T-helper 1 cell treated with Interleukin-12 subunit alpha and Interleukin-12 subunit beta and Interleukin-4 antibody, amounts not matched to agents 30 μg/mL and 1 μg/mL, for 36 hours (primary cell): ENCODE data around the gene FAM168A.

Source experiments
- H3K27ac Mint-ChIP-seq: one replicate; pipeline ENCODE4 v1.8.0; 2021; ENCODE audit warnings: mild to moderate bottlenecking, mixed read lengths
- H3K27me3 Mint-ChIP-seq: one replicate; pipeline ENCODE4 v1.8.0; 2021; ENCODE audit warnings: low read depth, mixed read lengths
- H3K36me3 Mint-ChIP-seq: one replicate; pipeline ENCODE4 v1.8.0; 2021; ENCODE audit warnings: low read depth, mixed read lengths
- H3K4me1 Mint-ChIP-seq: one replicate; pipeline ENCODE4 v1.8.0; 2021; ENCODE audit warnings: low read depth, mixed read lengths
- H3K4me3 Mint-ChIP-seq: one replicate; pipeline ENCODE4 v1.8.0; 2021; ENCODE audit warnings: mild to moderate bottlenecking, moderate library complexity, mixed read lengths
- H3K9me3 Mint-ChIP-seq: one replicate; pipeline ENCODE4 v1.8.0; 2021; ENCODE audit warnings: mixed read lengths

FAM168A gene

GRCh38 chr11:73393011-73393380, 204.9 kb downstream of the FAM168A start:
- H3K27ac Mint-ChIP-seq, result no peak overlapping the region

GRCh38 chr11:73392108-73393010, 205.6 kb downstream of the FAM168A start:
- Mint-ChIP-seq H3K9me3 (no peaks in the 10 kb centered on the region), H3K36me3 (peaks cover 15% of the 10 kb centered on the region), H3K27me3 (no peaks in the 10 kb centered on the region), H3K4me1 (peaks cover 8% of the 10 kb centered on the region), H3K27ac (no peak overlapping the region), H3K4me3 (no peak overlapping the region)

More at GRCh38 chr11:73393011-73393380, 204.9 kb downstream of the FAM168A start:
- H3K36me3 Mint-ChIP-seq, result peaks cover 15% of the 10 kb centered on the region
- peaks cover 6% of the 10 kb centered on the region for H3K4me1 Mint-ChIP-seq
- H3K27me3 Mint-ChIP-seq, result no peaks in the 10 kb centered on the region
- H3K9me3 Mint-ChIP-seq, result no peaks in the 10 kb centered on the region
- no peak overlapping the region for H3K4me3 Mint-ChIP-seq

- Mint-ChIP-seq H3K27me3 (no peaks in the 10 kb centered on the region), H3K36me3 (peaks cover 12% of the 10 kb centered on the region), H3K27ac (no peak overlapping the region)
Observed at GRCh38 chr11:73391665-73392064, 206.2 kb downstream of the FAM168A start.

GRCh38 chr11:73390601-73391565, 207.0 kb downstream of the FAM168A start:
- Mint-ChIP-seq H3K27ac (no peak overlapping the region), H3K9me3 (no peaks in the 10 kb centered on the region), H3K27me3 (no peaks in the 10 kb centered on the region), H3K4me1 (peaks cover 16% of the 10 kb centered on the region), H3K4me3 (no peak overlapping the region), H3K36me3 (peaks cover 6% of the 10 kb centered on the region)

More at GRCh38 chr11:73391665-73392064, 206.2 kb downstream of the FAM168A start:
- Mint-ChIP-seq H3K9me3 (no peaks in the 10 kb centered on the region), H3K4me1 (peaks cover 11% of the 10 kb centered on the region), H3K4me3 (no peak overlapping the region)

GRCh38 chr11:73389916-73390315, 208.0 kb downstream of the FAM168A start:
- H3K4me3 Mint-ChIP-seq, result no peak overlapping the region
- no peaks in the 10 kb centered on the region for H3K27me3 Mint-ChIP-seq
- H3K4me1 Mint-ChIP-seq, result peaks cover 26% of the 10 kb centered on the region
- peak overlapping the region; percentile 68 for H3K27ac Mint-ChIP-seq
- H3K36me3 Mint-ChIP-seq, result peaks cover 5% of the 10 kb centered on the region
- H3K9me3 Mint-ChIP-seq, result no peaks in the 10 kb centered on the region

GRCh38 chr11:73389134-73389525, 208.8 kb downstream of the FAM168A start:
- no peak overlapping the region for H3K4me3 Mint-ChIP-seq
- H3K27ac Mint-ChIP-seq, result no peak overlapping the region
- peaks cover 5% of the 10 kb centered on the region for H3K36me3 Mint-ChIP-seq
- H3K9me3 Mint-ChIP-seq, result no peaks in the 10 kb centered on the region
- H3K4me1 Mint-ChIP-seq, result peaks cover 34% of the 10 kb centered on the region
- H3K27me3 Mint-ChIP-seq, result no peaks in the 10 kb centered on the region

GRCh38 chr11:73388265-73389133, 209.4 kb downstream of the FAM168A start:
- Mint-ChIP-seq H3K27ac (peak overlapping the region; percentile 73), H3K36me3 (peaks cover 3% of the 10 kb centered on the region), H3K4me3 (no peak overlapping the region), H3K9me3 (no peaks in the 10 kb centered on the region), H3K4me1 (peaks cover 40% of the 10 kb centered on the region), H3K27me3 (no peaks in the 10 kb centered on the region)

DNA sequence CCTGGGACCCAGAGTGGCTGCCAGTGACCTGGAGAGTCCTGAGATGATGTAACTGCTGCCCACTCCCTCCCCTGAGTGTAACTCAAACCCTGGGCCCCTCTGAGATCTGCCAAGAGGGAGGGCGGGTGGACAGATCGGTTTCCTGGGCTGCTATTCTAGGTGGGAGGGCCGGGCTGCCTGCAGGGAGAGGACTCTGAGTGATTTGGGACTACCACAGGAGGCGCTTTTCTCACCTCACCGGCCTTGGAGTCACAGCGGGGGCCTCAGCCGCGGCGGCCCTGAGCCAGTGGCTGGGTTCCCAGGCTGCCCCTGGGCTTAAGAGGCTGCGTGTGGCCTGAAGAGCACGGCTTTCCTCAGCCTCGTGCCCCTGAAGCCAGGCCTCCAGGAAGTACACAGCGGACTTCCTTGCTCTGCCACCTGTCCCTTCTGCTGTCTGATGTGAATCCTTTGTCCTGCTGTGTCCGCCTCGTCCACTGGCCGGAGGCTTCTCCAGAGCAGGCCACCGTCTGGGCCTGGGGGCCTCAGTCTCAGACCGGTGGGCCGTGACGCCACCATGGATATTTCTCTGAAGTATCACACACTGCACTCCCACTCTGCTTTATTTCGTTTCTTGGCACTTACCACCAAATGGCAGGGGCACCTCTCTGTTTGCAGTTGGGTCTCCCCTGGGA, 210.2 kb downstream of the FAM168A start:
- Mint-ChIP-seq H3K9me3 (no peaks in the 10 kb centered on the region), H3K4me1 (peaks cover 43% of the 10 kb centered on the region), H3K27me3 (no peaks in the 10 kb centered on the region), H3K27ac (peak overlapping the region; percentile 77), H3K4me3 (no peak overlapping the region), H3K36me3 (peaks cover 2% of the 10 kb centered on the region)

DNA sequence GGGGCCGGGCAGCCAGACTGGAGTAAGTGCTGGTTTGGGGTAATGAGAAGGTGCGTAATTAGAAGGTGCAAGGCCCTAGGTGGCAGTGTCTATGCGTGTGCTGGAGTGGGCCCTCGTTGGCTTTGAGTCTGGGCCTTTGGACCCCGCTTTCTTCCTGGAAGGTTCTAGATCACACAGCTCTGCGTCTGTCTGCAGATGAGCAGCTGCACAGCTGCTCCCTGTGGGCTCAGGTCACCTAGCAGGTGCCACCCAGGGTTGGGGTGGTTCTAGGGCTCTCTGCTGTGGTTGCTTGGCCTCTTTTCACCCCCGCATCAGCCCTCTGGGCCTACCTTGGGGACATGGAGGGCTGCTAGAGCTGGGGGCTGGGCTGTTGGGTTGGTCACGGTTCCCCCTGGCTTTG, 211.4 kb downstream of the FAM168A start:
- H3K36me3 Mint-ChIP-seq, result peaks cover 2% of the 10 kb centered on the region
- H3K4me1 Mint-ChIP-seq, result peaks cover 52% of the 10 kb centered on the region
- H3K27ac Mint-ChIP-seq, result peak overlapping the region; percentile 78
- peak overlapping the region; percentile 7 for H3K4me3 Mint-ChIP-seq
- no peaks in the 10 kb centered on the region for H3K27me3 Mint-ChIP-seq
- H3K9me3 Mint-ChIP-seq, result no peaks in the 10 kb centered on the region

DNA sequence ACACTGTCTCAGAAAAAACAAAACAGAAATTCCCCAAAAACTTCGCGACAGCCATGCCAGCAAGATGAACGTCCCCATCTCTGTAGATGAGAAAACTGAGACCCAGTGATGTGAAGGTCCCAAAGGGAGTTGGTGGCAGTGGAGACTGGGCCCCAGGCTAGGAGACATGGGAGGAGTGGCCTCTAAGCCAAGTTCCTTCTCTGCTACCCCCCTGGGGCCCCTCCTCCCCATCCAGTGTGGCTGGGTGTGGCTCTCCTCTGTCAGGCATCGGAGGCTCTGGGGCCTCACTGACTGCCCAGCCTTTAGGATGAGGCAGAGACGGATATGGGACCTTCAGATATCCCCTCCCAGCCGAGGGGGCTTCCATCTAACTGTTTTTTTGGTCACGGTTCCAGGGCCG, 211.9 kb downstream of the FAM168A start:
- peak overlapping the region; percentile 74 for H3K4me3 Mint-ChIP-seq
- H3K27ac Mint-ChIP-seq, result peak overlapping the region; percentile 78
- H3K27me3 Mint-ChIP-seq, result no peaks in the 10 kb centered on the region
- H3K36me3 Mint-ChIP-seq, result peaks cover 2% of the 10 kb centered on the region
- H3K9me3 Mint-ChIP-seq, result no peaks in the 10 kb centered on the region
- peaks cover 55% of the 10 kb centered on the region for H3K4me1 Mint-ChIP-seq

GRCh38 chr11:73384872-73385689, 212.8 kb downstream of the FAM168A start:
- H3K9me3 Mint-ChIP-seq, result no peaks in the 10 kb centered on the region
- H3K27ac Mint-ChIP-seq, result peak overlapping the region; percentile 78

DNA sequence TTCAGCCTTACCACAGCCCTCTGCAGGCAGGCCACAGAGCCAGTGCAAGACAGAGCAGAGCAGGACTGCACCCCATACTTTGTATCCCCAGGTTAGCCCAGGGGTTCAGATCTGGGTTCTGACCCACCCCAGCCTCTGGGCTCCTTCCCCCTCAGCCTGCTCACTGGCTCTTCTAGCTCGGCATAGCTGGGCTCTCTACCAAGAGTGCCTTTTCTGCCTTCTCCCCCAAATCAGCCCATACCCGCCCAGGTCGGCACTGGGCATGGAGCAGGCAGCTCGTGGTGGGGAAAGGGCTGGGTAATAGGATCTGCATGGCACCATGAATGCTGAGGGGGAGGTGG, 213.4 kb downstream of the FAM168A start:
- Mint-ChIP-seq H3K27me3 (no peaks in the 10 kb centered on the region), H3K36me3 (peaks cover 3% of the 10 kb centered on the region), H3K4me3 (peak overlapping the region; percentile 74), H3K27ac (peak overlapping the region; percentile 78), H3K9me3 (no peaks in the 10 kb centered on the region), H3K4me1 (peaks cover 54% of the 10 kb centered on the region)

More at GRCh38 chr11:73384872-73385689, 212.8 kb downstream of the FAM168A start:
- H3K27me3 Mint-ChIP-seq, result no peaks in the 10 kb centered on the region
- peaks cover 2% of the 10 kb centered on the region for H3K36me3 Mint-ChIP-seq
- H3K4me3 Mint-ChIP-seq, result peak overlapping the region; percentile 74
- peaks cover 56% of the 10 kb centered on the region for H3K4me1 Mint-ChIP-seq

DNA sequence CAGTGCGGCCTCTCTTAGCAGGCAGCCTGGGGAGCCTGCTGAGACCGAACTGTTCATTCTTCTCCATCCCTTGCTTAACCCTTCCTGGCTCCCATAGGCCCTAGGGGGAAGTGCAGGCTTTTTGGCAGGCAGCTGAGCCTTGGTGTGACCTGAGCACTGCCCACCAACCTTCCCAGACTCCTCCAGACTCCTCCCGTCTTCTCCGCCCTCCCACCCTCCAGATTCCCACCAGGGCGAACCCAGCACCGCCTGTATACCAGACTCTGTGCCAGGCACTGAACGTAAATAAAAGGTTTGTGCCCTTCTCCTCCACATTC, 213.8 kb downstream of the FAM168A start:
- peaks cover 3% of the 10 kb centered on the region for H3K36me3 Mint-ChIP-seq
- H3K4me3 Mint-ChIP-seq, result peak overlapping the region; percentile 12
- no peaks in the 10 kb centered on the region for H3K9me3 Mint-ChIP-seq
- H3K27me3 Mint-ChIP-seq, result no peaks in the 10 kb centered on the region
- H3K4me1 Mint-ChIP-seq, result peaks cover 55% of the 10 kb centered on the region
- peak overlapping the region; percentile 78 for H3K27ac Mint-ChIP-seq
